BE2C (cell line): ENCODE results near the gene CPNE8.

Experiments used
- DNase-seq: peaks from one replicate; pipeline ENCODE4 v3.0.0-alpha.2; 2020
- H3K27me3 ChIP-seq: fragments of 250-450 bp; sonication (Bioruptor Pico); 2 replicates; pipeline ENCODE4 v1.5.1; 2020; ENCODE audit warnings: mild to moderate bottlenecking
- H3K36me3 ChIP-seq: fragments of 250-450 bp; sonication (Bioruptor Pico); 2 replicates; pipeline ENCODE4 v1.5.1; 2020; ENCODE audit warnings: mild to moderate bottlenecking
- H3K4me1 ChIP-seq: fragments of 250-450 bp; sonication (Bioruptor Pico); 2 replicates; pipeline ENCODE4 v1.5.1; 2020
- H3K4me3 ChIP-seq: 2 replicates; pipeline ENCODE4 v1.5.1; 2011; ENCODE audit warnings: low read depth, low read length
- H3K9me3 ChIP-seq: fragments of 250-450 bp; sonication (Bioruptor Pico); 2 replicates; pipeline ENCODE4 v1.5.1; 2020
- CTCF ChIP-seq: IDR thresholded peaks from 2 replicates; pipeline ENCODE4 v1.5.1; 2012; ENCODE audit warnings: mild to moderate bottlenecking, low read depth, low read length

The CPNE8 gene

GRCh38 chr12:38912116-38912515 is 6.7 kb upstream of the CPNE8 start:
- Histone ChIP-seq H3K9me3 (no peaks in the 10 kb centered on the region), H3K4me3 (no peak overlapping the region), H3K27me3 (no peaks in the 10 kb centered on the region), H3K36me3 (no peaks in the 10 kb centered on the region), H3K4me1 (peaks cover 22% of the 10 kb centered on the region)
- no peak for DNase-seq
- no peak for TF ChIP-seq CTCF

- Histone ChIP-seq H3K4me3 (no peak overlapping the region), H3K36me3 (no peaks in the 10 kb centered on the region), H3K27me3 (no peaks in the 10 kb centered on the region), H3K4me1 (peaks cover 17% of the 10 kb centered on the region), H3K9me3 (no peaks in the 10 kb centered on the region)
- no peak for DNase-seq
- 0 out of 2 replicates have a peak, but pooled peaks have one; percentile 12 for TF ChIP-seq CTCF
Measured at GRCh38 chr12:38911611-38912010, 6.2 kb upstream of the CPNE8 start.

- no peaks in the 10 kb centered on the region for H3K27me3 ChIP-seq
- H3K9me3 ChIP-seq = no peaks in the 10 kb centered on the region
- no peaks in the 10 kb centered on the region; the same call in 1 of the 2 replicates for H3K4me1 ChIP-seq
- DNase-seq = no peak
- peak overlapping the region; percentile 95 for H3K4me3 ChIP-seq
- no peaks in the 10 kb centered on the region for H3K36me3 ChIP-seq
- no peak for TF ChIP-seq CTCF
Measured at GRCh38 chr12:38907201-38907923, 2.0 kb upstream of the CPNE8 start.

- Histone ChIP-seq H3K27me3 (no peaks in the 10 kb centered on the region), H3K4me1 (no peaks in the 10 kb centered on the region; the same call in 1 of the 2 replicates)
- peak; percentile 95 for DNase-seq
Measured at GRCh38 chr12:38906482-38907200, 1.2 kb upstream of the CPNE8 start.

GRCh38 chr12:38904537-38905479 is 583 bp downstream of the CPNE8 start:
- Histone ChIP-seq H3K9me3 (no peaks in the 10 kb centered on the region), H3K4me1 (no peaks in the 10 kb centered on the region), H3K27me3 (no peaks in the 10 kb centered on the region), H3K36me3 (peaks cover 3% of the 10 kb centered on the region; the same call in 1 of the 2 replicates), H3K4me3 (peak overlapping the region; percentile 95)
- TF ChIP-seq CTCF = no peak
- DNase-seq = peak; percentile 90

More at GRCh38 chr12:38906482-38907200, 1.2 kb upstream of the CPNE8 start:
- TF ChIP-seq CTCF = peak; percentile 94
- peak overlapping the region; percentile 95 for H3K4me3 ChIP-seq
- no peaks in the 10 kb centered on the region for H3K36me3 ChIP-seq
- no peaks in the 10 kb centered on the region for H3K9me3 ChIP-seq
